Stomach (tissue), 9 donors: ENCODE data around the gene TMEM135. TPM values are rescaled to one million over a fixed set of nuclear protein-coding genes. Genes with fewer than 3 reads are reported as not detected.
"Not testable (repeated sequence)": the region's sequence is repeated elsewhere in the genome, so short reads cannot be mapped to it uniquely, and the experiment has no call there.

ENCODE experiments used
- DNase-seq, 2 donors: peaks; one replicate each; pipeline versions ENCODE4 v3.0.0 to v3.0.0-alpha.2; 2013 to 2019
- H3K27ac ChIP-seq, 5 donors: fragments of 200-600 bp in 4 of 5; sonication (generic) in 4 of 5; one replicate each; pipeline ENCODE4 v1.5.1; 2013 to 2019; ENCODE audit warnings: mild to moderate bottlenecking in 1 of 5, moderate library complexity in 1 of 5
- H3K27me3 ChIP-seq, 3 donors: fragments of 200-600 bp; sonication (generic); one replicate each; pipeline ENCODE4 v1.5.1; 2017 to 2019; ENCODE audit warnings: mixed run types in 1 of 3
- H3K36me3 ChIP-seq, 4 donors: fragments of 200-600 bp; sonication (generic); 1 replicate in 3 of 4; 2 replicates in 1 of 4; pipeline ENCODE4 v1.5.1; 2016 to 2019
- H3K4me1 ChIP-seq, 4 donors: fragments of 200-600 bp; sonication (generic); one replicate each; pipeline ENCODE4 v1.5.1; 2016 to 2019
- H3K4me3 ChIP-seq, 4 donors: fragments of 200-600 bp; sonication (generic) in 3 of 4; one replicate each; pipeline ENCODE4 v1.5.1; 2016 to 2019; ENCODE audit warnings: mild to moderate bottlenecking in 1 of 4
- H3K9me3 ChIP-seq, 4 donors: fragments of 200-600 bp; sonication (generic); one replicate each; pipeline ENCODE4 v1.5.1; 2016 to 2019
- CTCF ChIP-seq, 7 experiments: fragments of 450-650 bp in 4 of 7; fragments of 200-600 bp in 3 of 7; sonication (generic) in 3 of 7; IDR thresholded peaks; one replicate each; pipeline ENCODE4 v1.5.1; 2016 to 2019; ENCODE audit warnings: antibody characterized with exemption in 7 of 7, control low read depth in 2 of 7, mild to moderate bottlenecking in 1 of 7
- EP300 ChIP-seq: sonication (generic); formaldehyde crosslinking; IDR thresholded peaks from one replicate; pipeline ENCODE4 v1.6.1; 2017; ENCODE audit warnings: antibody characterized with exemption
- POLR2A ChIP-seq, 4 donors: fragments of 450-650 bp; IDR thresholded peaks; one replicate each; pipeline ENCODE4 v1.6.1; 2016; ENCODE audit warnings: antibody characterized with exemption in 4 of 4, control low read depth in 2 of 4, mild to moderate bottlenecking in 1 of 4, moderate library complexity in 1 of 4
- POLR2AphosphoS5 ChIP-seq, 3 donors: sonication (generic); formaldehyde crosslinking; IDR thresholded peaks; one replicate each; pipeline ENCODE4 v1.6.1; 2016; ENCODE audit warnings: antibody characterized with exemption in 3 of 3
- WGBS, 5 donors: extraction: QIAGEN DNeasy Blood & Tissue Kit in 3 of 5; methylation state at CpG; one replicate each; pipeline versions ENCODE4 v1.1.5 to v1.1.7; 2013 to 2018; 5-methylcytosine and 5-hydroxymethylcytosine counted together
- intact Hi-C: fragments of 100-400 bp; cut with DNase I; formaldehyde crosslinking; loops from one replicate; pipeline ENCODE4 v1.15.1; 2023; ENCODE audit warnings: low total_unique reads
- polyA plus RNA-seq, 3 donors: library from polyadenylated mRNA; stranded (reverse); fragments of 200-250 nt; gene quantifications; one replicate each; pipeline ENCODE4 v1.2.3, GENCODE V29; 2013
- total RNA-seq, 5 donors: library from RNA; depleted of rRNA; stranded (reverse); fragments of >200 nt; gene quantifications; one replicate each; pipeline versions ENCODE4 v1.1.0 to v1.2.3, GENCODE V29; 2014 to 2016
- donor health status: healthy with polysubstance abuse.
- donor health status: Bipolar disorder and iron deficiency.
- donor health status: healthy.

The TMEM135 gene
- total and polyA plus RNA-seq, 8 donors, result 0.58 to 202 (median 3.9) TPM

GRCh38 chr11:86999859-87000753, 37.6 kb upstream of the TMEM135 start:
- DNase-seq, result peak; percentile 59 to 67
- no peak overlapping the region for H3K4me3 ChIP-seq
- peaks cover 0 to 8% (median 4%) of the 10 kb centered on the region in 4 donors for H3K4me1 ChIP-seq
- peak in 2 of 3 donors; percentile 53 to 62 for TF ChIP-seq POLR2AphosphoS5 (IDR thresholded peaks at IDR 0.05)
- TF ChIP-seq POLR2A (IDR thresholded peaks at IDR 0.05), result no peak
- H3K27me3 ChIP-seq, result no peaks in the 10 kb centered on the region
- no peaks in the 10 kb centered on the region for H3K36me3 ChIP-seq
- H3K27ac ChIP-seq, result peak overlapping the region in 2 of 5 donors; percentile 32 to 42
- no peaks in the 10 kb centered on the region for H3K9me3 ChIP-seq
- WGBS, 5 donors, result 41 to 61% (median 52%) methylated on average over 5 of the region's 5 CpGs
- intact Hi-C loops, result no loop called here

- Histone ChIP-seq H3K9me3 (no peaks in the 10 kb centered on the region), H3K27me3 (no peaks in the 10 kb centered on the region)
These were observed 34.8 kb upstream of the TMEM135 start for GRCh38 chr11:87002918-87003317.

GRCh38 chr11:87004281-87004680, 33.5 kb upstream of the TMEM135 start:
- H3K36me3 ChIP-seq, H3K4me1 ChIP-seq, H3K4me3 ChIP-seq, H3K27me3 ChIP-seq, H3K9me3 ChIP-seq, DNase-seq, H3K27ac ChIP-seq, intact Hi-C loops: not testable (repeated sequence)
- WGBS, 5 donors, result 89 to 99% (median 95%) methylated on average over 4 of the region's 4 CpGs

More at GRCh38 chr11:87002918-87003317, 34.8 kb upstream of the TMEM135 start:
- peaks cover 0 to 8% (median 6%) of the 10 kb centered on the region in 4 donors for H3K4me1 ChIP-seq
- 83 to 92% (median 90%) methylated on average over 1 of the region's 1 CpG for WGBS, 5 donors
- intact Hi-C loops, result no loop called here
- no peak for TF ChIP-seq EP300
- no peak for TF ChIP-seq CTCF (IDR thresholded peaks at IDR 0.05)
- TF ChIP-seq POLR2AphosphoS5 (IDR thresholded peaks at IDR 0.05), result no peak
- H3K27ac ChIP-seq, result no peak overlapping the region
- no peak for DNase-seq
- H3K36me3 ChIP-seq, result no peaks in the 10 kb centered on the region
- no peak overlapping the region for H3K4me3 ChIP-seq

- no peak overlapping the region for H3K27ac ChIP-seq
- WGBS, 5 donors, result 16 to 47% (median 25%) methylated on average over 3 of the region's 3 CpGs
- H3K36me3 ChIP-seq, result no peaks in the 10 kb centered on the region
- H3K9me3 ChIP-seq, result no peaks in the 10 kb centered on the region
- peaks cover 0 to 4% (median 1%) of the 10 kb centered on the region in 4 donors for H3K4me1 ChIP-seq
- no peak for DNase-seq
- H3K4me3 ChIP-seq, result peak overlapping the region in 1 of 4 donors; percentile 8
- intact Hi-C loops, result no loop called here
- no peaks in the 10 kb centered on the region for H3K27me3 ChIP-seq
- TF ChIP-seq POLR2A (IDR thresholded peaks at IDR 0.05) (no peak), POLR2AphosphoS5 (IDR thresholded peaks at IDR 0.05) (no peak), CTCF (IDR thresholded peaks at IDR 0.05) (no peak), EP300 (no peak)
These were observed 32.2 kb upstream of the TMEM135 start for GRCh38 chr11:87005569-87005921.

GRCh38 chr11:87006035-87006434, 31.7 kb upstream of the TMEM135 start:
- 72 to 92% (median 82%) methylated on average over 4 of the region's 4 CpGs for WGBS, 5 donors
- intact Hi-C loops, result no loop called here
- no peaks in the 10 kb centered on the region for H3K9me3 ChIP-seq
- H3K27me3 ChIP-seq, result no peaks in the 10 kb centered on the region
- DNase-seq, result no peak
- H3K36me3 ChIP-seq, result no peaks in the 10 kb centered on the region
- no peak overlapping the region for H3K4me3 ChIP-seq
- peaks cover 0 to 3% (median 0%) of the 10 kb centered on the region in 4 donors for H3K4me1 ChIP-seq
- TF ChIP-seq EP300, result no peak
- TF ChIP-seq CTCF (IDR thresholded peaks at IDR 0.05), result no peak
- TF ChIP-seq POLR2A (IDR thresholded peaks at IDR 0.05), result no peak
- TF ChIP-seq POLR2AphosphoS5 (IDR thresholded peaks at IDR 0.05), result no peak
- H3K27ac ChIP-seq, result no peak overlapping the region
